Smooth muscle cell (in vitro differentiated cells): ENCODE measurements around the gene APBB2. TPM values are rescaled to one million over a fixed set of nuclear protein-coding genes. Genes with fewer than 3 reads are reported as not detected.

Experiments used
- DNase-seq: peaks from one replicate; lab custom pipeline; 2025; ENCODE audit not compliant: unreplicated experiment; lab: John Stamatoyannopoulos, UW
- H2AFZ ChIP-seq: fragments of 200-600 bp; sonication (generic); 2 replicates; pipeline ENCODE4 v1.6.0; 2016; ENCODE audit warnings: antibody characterized with exemption, low read depth, mild to moderate bottlenecking
- H3F3A ChIP-seq: fragments of 200-600 bp; sonication (generic); 2 replicates; pipeline ENCODE4 v1.6.0; 2017; ENCODE audit warnings: antibody characterized with exemption, low read depth
- H3K27ac ChIP-seq: fragments of 200-600 bp; sonication (generic); 2 replicates; pipeline ENCODE4 v1.5.1; 2016; ENCODE audit warnings: low read depth, mild to moderate bottlenecking
- H3K27me3 ChIP-seq: fragments of 200-600 bp; sonication (generic); 2 replicates; pipeline ENCODE4 v1.6.1; 2016; ENCODE audit warnings: low read depth, mild to moderate bottlenecking
- H3K36me3 ChIP-seq: fragments of 200-600 bp; sonication (generic); 2 replicates; pipeline ENCODE4 v1.5.1; 2016; ENCODE audit warnings: low read depth
- H3K4me1 ChIP-seq: fragments of 200-600 bp; sonication (generic); 2 replicates; pipeline ENCODE4 v1.5.1; 2016; ENCODE audit warnings: low read depth
- H3K4me2 ChIP-seq: fragments of 200-600 bp; sonication (generic); 2 replicates; pipeline ENCODE4 v1.6.0; 2016; ENCODE audit warnings: mild to moderate bottlenecking
- H3K4me3 ChIP-seq: fragments of 200-600 bp; sonication (generic); 2 replicates; pipeline ENCODE4 v1.5.1; 2016; ENCODE audit warnings: mild to moderate bottlenecking
- H3K79me2 ChIP-seq: fragments of 200-600 bp; sonication (generic); 2 replicates; pipeline ENCODE4 v1.6.0; 2016; ENCODE audit warnings: low read depth, mild to moderate bottlenecking
- H3K9ac ChIP-seq: fragments of 200-600 bp; sonication (generic); 2 replicates; pipeline ENCODE4 v1.6.0; 2016; ENCODE audit warnings: low read depth
- H3K9me3 ChIP-seq: fragments of 200-600 bp; sonication (generic); replicated peaks from 2 replicates; pipeline ENCODE4 v1.5.1; 2016; ENCODE audit warnings: low read depth
- H4K20me1 ChIP-seq: fragments of 200-600 bp; sonication (generic); 2 replicates; pipeline ENCODE4 v1.6.0; 2016; ENCODE audit warnings: low read depth
- WGBS: methylation state at CpG from one replicate; pipeline ENCODE4 v1.1.7; 2016; ENCODE audit warnings: low lambda C conversion rate; 5-methylcytosine and 5-hydroxymethylcytosine counted together
- polyA plus RNA-seq: library from polyadenylated mRNA; unstranded; fragments of >200 nt; fragmentation: Nextera tagmentation; extraction: Ambion mirVana; gene quantifications from 2 replicates; pipeline ENCODE4 v1.2.1, GENCODE V29; 2016
- total RNA-seq: library from RNA; depleted of rRNA; stranded (reverse); fragments of >200 nt; gene quantifications from 2 replicates; pipeline ENCODE4 v1.2.3, GENCODE V29; 2014
- TF ChIP-seq, protein P1 (sequence below): fragments of 200-600 bp; sonication (generic); IDR thresholded peaks from 2 replicates; pipeline ENCODE4 v1.5.1; 2017; ENCODE audit warnings: borderline replicate concordance, mild to moderate bottlenecking, antibody characterized with exemption; ENCODE audit not compliant: insufficient read depth, poor library complexity, severe bottlenecking

APBB2 gene
- total and polyA plus RNA-seq, 2 experiments from 2014 or later, result 22.1 to 60.9 TPM

DNA sequence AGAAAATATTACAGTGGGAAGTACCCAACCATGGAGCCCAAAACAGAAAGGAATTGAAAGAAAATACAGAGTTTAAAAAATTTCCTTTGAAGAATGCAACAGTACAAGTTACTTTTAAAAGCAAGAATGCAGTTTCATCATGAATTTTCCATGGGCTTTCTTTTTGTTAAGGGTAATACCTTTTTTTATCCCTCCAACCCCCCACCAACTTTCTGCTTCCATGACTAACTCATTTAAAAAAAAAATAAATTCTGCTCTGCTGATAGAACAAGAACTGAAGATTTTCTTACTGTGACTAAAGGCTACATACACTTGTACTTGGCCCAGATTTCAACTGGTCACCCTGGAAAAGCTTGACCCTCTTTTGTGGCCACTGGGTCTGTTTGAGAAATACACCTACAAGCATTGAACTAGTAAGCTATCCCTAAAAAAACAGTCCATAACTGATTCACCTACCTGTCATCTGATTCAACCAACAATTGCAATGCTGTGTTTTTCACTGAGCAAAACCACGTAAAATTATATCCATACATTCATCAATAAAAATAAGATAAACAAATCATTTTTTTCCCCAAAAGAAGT is 250.4 kb downstream of the APBB2 start:
- no peak overlapping the region for H3K4me2 ChIP-seq
- no peak overlapping the region for H3K27ac ChIP-seq
- H3K9me3 ChIP-seq, result no peaks in the 10 kb centered on the region
- peaks cover 6% of the 10 kb centered on the region for H3K79me2 ChIP-seq
- no peaks in the 10 kb centered on the region for H3K27me3 ChIP-seq
- 93% methylated on average over 1 of the region's 1 CpG for WGBS
- H3F3A ChIP-seq, result no peaks in the 10 kb centered on the region
- peaks cover 15% of the 10 kb centered on the region for H4K20me1 ChIP-seq
- TF ChIP-seq, protein P1, sequence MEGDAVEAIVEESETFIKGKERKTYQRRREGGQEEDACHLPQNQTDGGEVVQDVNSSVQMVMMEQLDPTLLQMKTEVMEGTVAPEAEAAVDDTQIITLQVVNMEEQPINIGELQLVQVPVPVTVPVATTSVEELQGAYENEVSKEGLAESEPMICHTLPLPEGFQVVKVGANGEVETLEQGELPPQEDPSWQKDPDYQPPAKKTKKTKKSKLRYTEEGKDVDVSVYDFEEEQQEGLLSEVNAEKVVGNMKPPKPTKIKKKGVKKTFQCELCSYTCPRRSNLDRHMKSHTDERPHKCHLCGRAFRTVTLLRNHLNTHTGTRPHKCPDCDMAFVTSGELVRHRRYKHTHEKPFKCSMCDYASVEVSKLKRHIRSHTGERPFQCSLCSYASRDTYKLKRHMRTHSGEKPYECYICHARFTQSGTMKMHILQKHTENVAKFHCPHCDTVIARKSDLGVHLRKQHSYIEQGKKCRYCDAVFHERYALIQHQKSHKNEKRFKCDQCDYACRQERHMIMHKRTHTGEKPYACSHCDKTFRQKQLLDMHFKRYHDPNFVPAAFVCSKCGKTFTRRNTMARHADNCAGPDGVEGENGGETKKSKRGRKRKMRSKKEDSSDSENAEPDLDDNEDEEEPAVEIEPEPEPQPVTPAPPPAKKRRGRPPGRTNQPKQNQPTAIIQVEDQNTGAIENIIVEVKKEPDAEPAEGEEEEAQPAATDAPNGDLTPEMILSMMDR, result no peak
- no peak for DNase-seq
- H3K36me3 ChIP-seq, result no peaks in the 10 kb centered on the region
- H2AFZ ChIP-seq, result no peak overlapping the region
- H3K4me1 ChIP-seq, result peaks cover 13% of the 10 kb centered on the region
- H3K4me3 ChIP-seq, result no peak overlapping the region
- no peak overlapping the region for H3K9ac ChIP-seq

DNA sequence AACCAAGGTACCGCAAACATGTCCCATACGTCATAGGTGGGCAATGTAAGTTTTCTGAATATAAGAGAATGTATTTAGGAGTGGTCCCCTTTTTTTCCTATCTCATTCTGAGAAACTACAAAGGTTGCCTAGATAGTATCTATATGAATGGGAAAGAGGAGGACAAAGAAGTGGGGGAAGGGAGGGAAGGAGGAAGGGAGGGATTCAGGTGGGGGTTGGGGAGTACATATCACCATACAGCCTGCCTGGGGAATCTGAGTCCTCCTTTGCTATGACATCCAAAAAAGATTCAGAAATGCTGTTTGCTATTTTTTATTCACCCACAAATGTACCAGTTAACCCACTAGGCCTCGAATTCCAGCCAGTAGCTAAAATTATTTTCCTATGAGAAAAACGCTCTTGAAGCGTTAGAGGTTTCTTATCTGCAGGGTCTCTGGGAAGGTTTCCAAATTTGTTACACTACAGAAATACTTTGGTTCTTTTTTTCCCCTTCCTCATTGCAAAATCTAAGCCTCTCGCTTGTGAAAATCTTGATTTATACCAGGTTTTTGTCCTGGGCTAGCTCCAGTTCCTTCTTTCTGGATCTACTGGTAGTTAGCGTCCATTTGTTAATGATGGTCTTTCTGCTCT is 251.7 kb downstream of the APBB2 start:
- Histone ChIP-seq H3K27me3 (no peaks in the 10 kb centered on the region), H3K4me2 (no peak overlapping the region), H3K27ac (no peak overlapping the region), H3K9me3 (no peaks in the 10 kb centered on the region), H3K4me1 (peaks cover 13% of the 10 kb centered on the region), H3K4me3 (no peak overlapping the region), H3K9ac (no peak overlapping the region), H4K20me1 (peaks cover 20% of the 10 kb centered on the region), H3F3A (no peaks in the 10 kb centered on the region), H3K79me2 (peaks cover 6% of the 10 kb centered on the region), H3K36me3 (no peaks in the 10 kb centered on the region), H2AFZ (no peak overlapping the region)
- TF ChIP-seq, protein P1, result no peak
- 74% methylated on average over 7 of the region's 7 CpGs for WGBS
- DNase-seq, result no peak

- DNase-seq, result no peak
- no peak overlapping the region for H3K4me2 ChIP-seq
Measured at GRCh38 chr4:40960941-40961340, 253.4 kb downstream of the APBB2 start.

More at GRCh38 chr4:40960941-40961340, 253.4 kb downstream of the APBB2 start:
- WGBS, result 93% methylated on average over 1 of the region's 1 CpG
- Histone ChIP-seq H3K4me3 (no peak overlapping the region), H3K9ac (no peak overlapping the region), H3K36me3 (no peaks in the 10 kb centered on the region), H2AFZ (no peak overlapping the region), H3F3A (no peaks in the 10 kb centered on the region), H3K79me2 (peaks cover 6% of the 10 kb centered on the region), H3K9me3 (no peaks in the 10 kb centered on the region), H3K27me3 (no peaks in the 10 kb centered on the region), H4K20me1 (peaks cover 20% of the 10 kb centered on the region), H3K4me1 (peaks cover 13% of the 10 kb centered on the region), H3K27ac (no peak overlapping the region)
- TF ChIP-seq, protein P1, result no peak
